Cortex of kidney (tissue), 1 donor: ENCODE results near the gene CSMD2.

Source experiments
- DNase-seq: peaks from one replicate; lab custom pipeline; 2025; lab: John Stamatoyannopoulos, UW

The CSMD2 gene

GRCh38 chr1:33500547-33500946 is 664.5 kb downstream of the CSMD2 start:
- no peak for DNase-seq

- DNase-seq, result no peak
Observed at GRCh38 chr1:33497410-33497809, 667.6 kb downstream of the CSMD2 start.

- no peak for DNase-seq
Observed at GRCh38 chr1:33494929-33495328, 670.1 kb downstream of the CSMD2 start.

GRCh38 chr1:33488624-33489023 is 676.4 kb downstream of the CSMD2 start:
- no peak for DNase-seq

GRCh38 chr1:33482412-33482811 is 682.6 kb downstream of the CSMD2 start:
- no peak for DNase-seq

- DNase-seq, result no peak
Observed at GRCh38 chr1:33477451-33477850, 687.6 kb downstream of the CSMD2 start.

GRCh38 chr1:33473900-33474299 is 691.1 kb downstream of the CSMD2 start:
- no peak for DNase-seq

GRCh38 chr1:33472269-33472980 is 692.6 kb downstream of the CSMD2 start, which contains the start of gene ZSCAN20:
TSS of gene ZSCAN20 (plus strand) at chr1:33472645. CDS start at chr1:33479289, 6,644 bp downstream.
- peak; percentile 62 for DNase-seq

GRCh38 chr1:33471416-33471815 is 693.6 kb downstream of the CSMD2 start:
- no peak for DNase-seq

- DNase-seq, result no peak
Observed at GRCh38 chr1:33470495-33471012, 694.5 kb downstream of the CSMD2 start.

GRCh38 chr1:33469691-33470090 is 695.3 kb downstream of the CSMD2 start:
- DNase-seq, result no peak

GRCh38 chr1:33468967-33469366 is 696.1 kb downstream of the CSMD2 start:
- DNase-seq, result no peak

- DNase-seq, result no peak
Observed at GRCh38 chr1:33468531-33468930, 696.5 kb downstream of the CSMD2 start.

GRCh38 chr1:33468011-33468410 is 697.0 kb downstream of the CSMD2 start:
- no peak for DNase-seq

- DNase-seq, result no peak
Observed at GRCh38 chr1:33466159-33466558, 698.9 kb downstream of the CSMD2 start.

- no peak for DNase-seq
Observed at GRCh38 chr1:33465316-33465715, 699.7 kb downstream of the CSMD2 start.

GRCh38 chr1:33464552-33464951 is 700.5 kb downstream of the CSMD2 start:
- DNase-seq, result no peak
